ENCODE results near the gene NOVA2. TPM values are rescaled to one million over a fixed set of nuclear protein-coding genes. Genes with fewer than 3 reads are reported as not detected.

The NOVA2 gene
- total and polyA plus RNA-seq, 2 of the 8 experiments (the other 6 are each of a cell fraction or from before 2014, with no cell fraction given), result 3.2 to 24.6 TPM

GRCh38 chr19:46018729-46019251 is 45.1 kb upstream of the NOVA2 start (continued):
- TF ChIP-seq POU5F1 (IDR thresholded peaks at IDR 0.05; ENCODE audit: low read depth, low read length) (no peak), KDM5A (IDR thresholded peaks at IDR 0.05; ENCODE audit: low read length) (no peak)
